NB4 (cell line): ENCODE data around the gene CUEDC1.

Experiments
- MYC ChIP-seq: IDR thresholded peaks from 2 replicates; pipeline ENCODE4 v1.6.1; 2011; ENCODE audit warnings: low read depth, low read length
- POLR2A ChIP-seq: IDR thresholded peaks from 2 replicates; pipeline ENCODE4 v1.6.1; 2011; ENCODE audit warnings: mild to moderate bottlenecking; ENCODE audit not compliant: insufficient read length; ENCODE audit errors: extremely low read depth
- TF ChIP-seq, protein P1 (sequence below): IDR thresholded peaks from one replicate; pipeline ENCODE4 v1.5.1; 2012; ENCODE audit warnings: low read depth, low read length
- TF ChIP-seq, protein P2 (sequence below): IDR thresholded peaks from 2 replicates; pipeline ENCODE4 v1.6.1; 2011; ENCODE audit warnings: low read depth, low read length

DNA sequence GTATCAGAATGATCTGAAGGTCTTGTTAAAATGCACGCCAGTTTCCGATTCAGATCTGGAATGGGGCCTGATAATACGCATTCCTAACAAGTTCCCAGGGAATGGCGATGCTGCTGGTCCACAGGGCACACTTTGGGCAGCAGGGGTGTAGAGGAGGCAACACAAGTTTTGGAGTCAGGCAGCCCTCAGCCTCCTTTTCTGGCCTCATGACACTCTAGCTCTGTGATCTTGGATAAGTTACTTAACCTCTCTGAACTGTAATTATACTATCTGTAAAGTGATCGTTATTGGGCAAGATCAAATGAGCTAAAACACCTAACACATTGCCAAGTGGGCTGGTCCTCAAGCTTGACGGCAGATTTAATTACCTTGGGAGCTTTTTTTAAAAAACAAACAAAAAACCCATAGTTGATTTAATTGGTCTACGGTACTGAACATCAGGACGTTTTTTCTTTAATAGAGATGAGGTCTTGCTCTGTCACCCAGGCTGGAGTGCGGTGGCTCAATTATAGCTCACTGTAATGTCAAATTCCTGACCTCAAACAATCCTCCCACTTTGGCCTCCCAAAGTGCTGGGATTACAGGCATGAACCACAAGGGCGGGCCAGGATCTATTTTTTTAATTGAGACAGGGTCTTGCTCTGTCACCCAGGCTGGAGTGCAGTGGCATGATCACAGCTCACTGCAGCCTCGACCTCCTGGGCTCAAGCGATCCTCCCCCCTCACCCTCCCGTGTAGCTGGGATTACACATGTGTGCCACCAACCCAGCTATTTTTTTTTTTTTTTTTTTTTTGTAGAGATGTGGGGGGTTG, 95.4 kb downstream of the CUEDC1 start:
- TF ChIP-seq, protein P1, sequence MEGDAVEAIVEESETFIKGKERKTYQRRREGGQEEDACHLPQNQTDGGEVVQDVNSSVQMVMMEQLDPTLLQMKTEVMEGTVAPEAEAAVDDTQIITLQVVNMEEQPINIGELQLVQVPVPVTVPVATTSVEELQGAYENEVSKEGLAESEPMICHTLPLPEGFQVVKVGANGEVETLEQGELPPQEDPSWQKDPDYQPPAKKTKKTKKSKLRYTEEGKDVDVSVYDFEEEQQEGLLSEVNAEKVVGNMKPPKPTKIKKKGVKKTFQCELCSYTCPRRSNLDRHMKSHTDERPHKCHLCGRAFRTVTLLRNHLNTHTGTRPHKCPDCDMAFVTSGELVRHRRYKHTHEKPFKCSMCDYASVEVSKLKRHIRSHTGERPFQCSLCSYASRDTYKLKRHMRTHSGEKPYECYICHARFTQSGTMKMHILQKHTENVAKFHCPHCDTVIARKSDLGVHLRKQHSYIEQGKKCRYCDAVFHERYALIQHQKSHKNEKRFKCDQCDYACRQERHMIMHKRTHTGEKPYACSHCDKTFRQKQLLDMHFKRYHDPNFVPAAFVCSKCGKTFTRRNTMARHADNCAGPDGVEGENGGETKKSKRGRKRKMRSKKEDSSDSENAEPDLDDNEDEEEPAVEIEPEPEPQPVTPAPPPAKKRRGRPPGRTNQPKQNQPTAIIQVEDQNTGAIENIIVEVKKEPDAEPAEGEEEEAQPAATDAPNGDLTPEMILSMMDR, result no peak
- TF ChIP-seq POLR2A (no peak), MYC (no peak)
- TF ChIP-seq, protein P2, sequence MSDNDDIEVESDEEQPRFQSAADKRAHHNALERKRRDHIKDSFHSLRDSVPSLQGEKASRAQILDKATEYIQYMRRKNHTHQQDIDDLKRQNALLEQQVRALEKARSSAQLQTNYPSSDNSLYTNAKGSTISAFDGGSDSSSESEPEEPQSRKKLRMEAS, result no peak
